Measurements from ENCODE around the gene SHFL. TPM values are rescaled to one million over a fixed set of nuclear protein-coding genes. Genes with fewer than 3 reads are reported as not detected.

Gene SHFL
- total and polyA plus RNA-seq, 2 of the 4 experiments (the other 2 are of a cell fraction), result 9.0 to 32.1 TPM

DNA sequence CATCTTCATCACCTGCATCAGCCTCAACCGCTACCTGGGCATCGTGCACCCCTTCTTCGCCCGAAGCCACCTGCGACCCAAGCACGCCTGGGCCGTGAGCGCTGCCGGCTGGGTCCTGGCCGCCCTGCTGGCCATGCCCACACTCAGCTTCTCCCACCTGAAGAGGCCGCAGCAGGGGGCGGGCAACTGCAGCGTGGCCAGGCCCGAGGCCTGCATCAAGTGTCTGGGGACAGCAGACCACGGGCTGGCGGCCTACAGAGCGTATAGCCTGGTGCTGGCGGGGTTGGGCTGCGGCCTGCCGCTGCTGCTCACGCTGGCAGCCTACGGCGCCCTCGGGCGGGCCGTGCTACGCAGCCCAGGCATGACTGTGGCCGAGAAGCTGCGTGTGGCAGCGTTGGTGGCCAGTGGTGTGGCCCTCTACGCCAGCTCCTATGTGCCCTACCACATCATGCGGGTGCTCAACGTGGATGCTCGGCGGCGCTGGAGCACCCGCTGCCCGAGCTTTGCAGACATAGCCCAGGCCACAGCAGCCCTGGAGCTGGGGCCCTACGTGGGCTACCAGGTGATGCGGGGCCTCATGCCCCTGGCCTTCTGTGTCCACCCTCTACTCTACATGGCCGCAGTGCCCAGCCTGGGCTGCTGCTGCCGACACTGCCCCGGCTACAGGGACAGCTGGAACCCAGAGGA, 28.0 kb downstream of the SHFL start:
- no peak overlapping the region; the same call in 1 of the 2 replicates for H2AK5ac ChIP-seq (ENCODE audit: low read depth, low read length)
- H2BK15ac ChIP-seq (ENCODE audit: low read depth, low read length), result no peak overlapping the region
- H3K18ac ChIP-seq (ENCODE audit: low read depth, low read length), result no peak overlapping the region
- H4K20me1 ChIP-seq (ENCODE audit: insufficient read depth, low read length), result peaks cover 20% of the 10 kb centered on the region
- H3K56ac ChIP-seq (ENCODE audit: extremely low read depth, insufficient read depth, low read length), result no peak overlapping the region
- H4K91ac ChIP-seq (ENCODE audit: insufficient read depth, low read depth, low read length), result no peak overlapping the region
- no peak overlapping the region for H4K8ac ChIP-seq (ENCODE audit: low read depth in 2 of 2, low read length in 2 of 2)
- no peak overlapping the region for H3K9ac ChIP-seq (ENCODE audit: low read depth, low read length)
- ChIA-PET CTCF (no interaction called here), POLR2A (ENCODE audit: unreplicated experiment) (interaction anchor here (0.5 kb wide), 1 partner anchor 10 kb away, joined by 3 read pairs; no protein-coding TSS in a partner anchor)
- no peak overlapping the region for H3K4me3 ChIP-seq (ENCODE audit: insufficient read depth, low read depth, low read length)
- H2AK9ac ChIP-seq (replicated peaks; ENCODE audit: low read depth, low read length, poor library complexity), result peak overlapping the region; percentile 16
- ATAC-seq (ENCODE audit: low read depth) (peak; percentile 13), DNase-seq (no peak)
- intact Hi-C loops (cut with micrococcal nuclease) (loop anchor here (1.0 kb wide), 1 partner anchor 183 kb away; no protein-coding TSS in a partner anchor), dilution Hi-C loops (cut with HindIII; ENCODE audit: low sequenced_read_pairs, unreplicated experiment) (no loop called here), in situ Hi-C loops (cut with MboI; ENCODE audit: low sequenced_read_pairs) (no loop called here)
- peaks cover 66% of the 10 kb centered on the region for H3K36me3 ChIP-seq (ENCODE audit: control insufficient read depth, insufficient read depth, low read length)
- no peak overlapping the region for H2BK5ac ChIP-seq (ENCODE audit: low read depth, low read length, poor library complexity, severe bottlenecking)
- no peak overlapping the region for H2BK120ac ChIP-seq (ENCODE audit: low read depth, low read length)
- H3K4ac ChIP-seq (ENCODE audit: low read depth, low read length), result no peak overlapping the region
- H3K23ac ChIP-seq (ENCODE audit: low read depth, low read length), result no peak overlapping the region
- H3K4me1 ChIP-seq (ENCODE audit: control insufficient read depth, insufficient read depth, low read length), result peaks cover 5% of the 10 kb centered on the region; the same call in 1 of the 2 replicates
- no peak overlapping the region for H2BK20ac ChIP-seq (ENCODE audit: low read depth, low read length)
- WGBS, 2 experiments (ENCODE audit: extremely low coverage in 2 of 2, insufficient read length in 1 of 2), result 87% methylated on average over 25 of the region's 43 CpGs; no CpG with 5 or more reads in 1 of the 2 experiments
- no TSS peak for BruUV-seq (replicated peaks)
- H3K9me3 ChIP-seq (ENCODE audit: control insufficient read depth, insufficient read depth, low read length), result no peaks in the 10 kb centered on the region
- H3K27ac ChIP-seq (ENCODE audit: insufficient read depth, low read length), result no peak overlapping the region
- no peak overlapping the region for H4K5ac ChIP-seq (ENCODE audit: low read depth, low read length)
- no peaks in the 10 kb centered on the region for H3K9me1 ChIP-seq (ENCODE audit: insufficient read depth, low read length)
- no peak overlapping the region for H3K4me2 ChIP-seq (ENCODE audit: low read depth, low read length)
- H3K79me1 ChIP-seq (ENCODE audit: low read depth in 1 of 2, low read length in 2 of 2), result peaks cover 14 to 46% of the 10 kb centered on the region in 2 experiments
- TF ChIP-seq MAZ (IDR thresholded peaks at IDR 0.05; ENCODE audit: borderline replicate concordance, low read depth, low read length) (no peak), SMC3 (IDR thresholded peaks at IDR 0.05; ENCODE audit: low read depth, low read length) (no peak), CHD1 (IDR thresholded peaks at IDR 0.05; ENCODE audit: low read depth, low read length) (no peak), CEBPB (IDR thresholded peaks at IDR 0.05; ENCODE audit: low read depth, low read length) (no peak), MAFK (IDR thresholded peaks at IDR 0.05; ENCODE audit: low read depth, low read length) (no peak), NFE2L2 (IDR thresholded peaks at IDR 0.05; ENCODE audit: low read depth, low read length) (no peak), USF2 (IDR thresholded peaks at IDR 0.05; ENCODE audit: low read depth, low read length) (no peak), RAD21 (IDR thresholded peaks at IDR 0.05; ENCODE audit: low read length) (no peak), ELK1 (IDR thresholded peaks at IDR 0.05; ENCODE audit: borderline replicate concordance, low read depth, low read length) (no peak), BHLHE40 (IDR thresholded peaks at IDR 0.05; ENCODE audit: low read depth, low read length) (no peak), RCOR1 (IDR thresholded peaks at IDR 0.05; ENCODE audit: insufficient replicate concordance, low read length) (no peak), MXI1 (IDR thresholded peaks at IDR 0.05; ENCODE audit: borderline replicate concordance, low read depth, low read length) (no peak), POLR2A (IDR thresholded peaks at IDR 0.05; ENCODE audit: low read depth, low read length) (no peak; the same call in 1 of the 2 replicates), RFX5 (IDR thresholded peaks at IDR 0.05; ENCODE audit: low read depth, low read length) (no peak)
- TF ChIP-seq, protein P1, sequence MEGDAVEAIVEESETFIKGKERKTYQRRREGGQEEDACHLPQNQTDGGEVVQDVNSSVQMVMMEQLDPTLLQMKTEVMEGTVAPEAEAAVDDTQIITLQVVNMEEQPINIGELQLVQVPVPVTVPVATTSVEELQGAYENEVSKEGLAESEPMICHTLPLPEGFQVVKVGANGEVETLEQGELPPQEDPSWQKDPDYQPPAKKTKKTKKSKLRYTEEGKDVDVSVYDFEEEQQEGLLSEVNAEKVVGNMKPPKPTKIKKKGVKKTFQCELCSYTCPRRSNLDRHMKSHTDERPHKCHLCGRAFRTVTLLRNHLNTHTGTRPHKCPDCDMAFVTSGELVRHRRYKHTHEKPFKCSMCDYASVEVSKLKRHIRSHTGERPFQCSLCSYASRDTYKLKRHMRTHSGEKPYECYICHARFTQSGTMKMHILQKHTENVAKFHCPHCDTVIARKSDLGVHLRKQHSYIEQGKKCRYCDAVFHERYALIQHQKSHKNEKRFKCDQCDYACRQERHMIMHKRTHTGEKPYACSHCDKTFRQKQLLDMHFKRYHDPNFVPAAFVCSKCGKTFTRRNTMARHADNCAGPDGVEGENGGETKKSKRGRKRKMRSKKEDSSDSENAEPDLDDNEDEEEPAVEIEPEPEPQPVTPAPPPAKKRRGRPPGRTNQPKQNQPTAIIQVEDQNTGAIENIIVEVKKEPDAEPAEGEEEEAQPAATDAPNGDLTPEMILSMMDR (conservative IDR thresholded peaks at IDR 0.05; ENCODE audit: low read depth, low read length), result no peak
- no peak overlapping the region for H3K14ac ChIP-seq (replicated peaks; ENCODE audit: low read depth, low read length)
- no peaks in the 10 kb centered on the region for H3K27me3 ChIP-seq (ENCODE audit: control insufficient read depth, insufficient read depth, low read length)
- H2AFZ ChIP-seq (replicated peaks; ENCODE audit: low read length, poor library complexity), result no peak overlapping the region

Measured in IMR-90 (cell line).